Keratinocyte (primary cell): Measurements from ENCODE around the gene SNX24. TPM values are rescaled to one million over a fixed set of nuclear protein-coding genes. Genes with fewer than 3 reads are reported as not detected.

Experiments
- DNase-seq: peaks from one replicate; pipeline ENCODE4 v3.0.0-alpha.2; 2011; ENCODE audit warnings: low read depth, missing footprints, low spot score
- FAIRE-seq: peaks from 2 replicates; lab custom pipeline; 2011; peaks lifted over from hg19 to GRCh38; lab: Jason Lieb, UNC
- H2AFZ ChIP-seq: 2 replicates; pipeline ENCODE4 v1.6.0; 2012; ENCODE audit warnings: low read length, control low read depth, inconsistent platforms; ENCODE audit not compliant: control insufficient read depth
- H3K27ac ChIP-seq: 2 replicates; pipeline ENCODE4 v1.5.1; 2011; ENCODE audit warnings: low read length; ENCODE audit not compliant: control insufficient read depth, insufficient read depth
- H3K27me3 ChIP-seq: 3 replicates; pipeline ENCODE4 v1.6.0; 2011; ENCODE audit warnings: low read length; ENCODE audit not compliant: control insufficient read depth, insufficient read depth; ENCODE audit errors: extremely low read depth
- H3K36me3 ChIP-seq, 2 experiments: 2 replicates in 1 of 2; 3 replicates in 1 of 2; pipeline ENCODE4 v1.5.1; 2011; ENCODE audit warnings: low read length in 2 of 2, mild to moderate bottlenecking in 1 of 2; ENCODE audit not compliant: control insufficient read depth in 2 of 2, insufficient read depth in 2 of 2; ENCODE audit errors: extremely low read depth in 1 of 2
- H3K4me1 ChIP-seq: 3 replicates; pipeline ENCODE4 v1.5.1; 2011; ENCODE audit warnings: low read length; ENCODE audit not compliant: control insufficient read depth, insufficient read depth; ENCODE audit errors: extremely low read depth
- H3K4me2 ChIP-seq: 3 replicates; pipeline ENCODE4 v1.6.0; 2011; ENCODE audit warnings: low read depth, low read length; ENCODE audit not compliant: control insufficient read depth, insufficient read depth; ENCODE audit errors: extremely low read depth
- H3K4me3 ChIP-seq, 3 experiments: fragments of 200-600 bp in 1 of 3; sonication (generic) in 1 of 3; 2 replicates in 2 of 3; 3 replicates in 1 of 3; pipeline ENCODE4 v1.5.1; 2011 to 2016; ENCODE audit warnings: low read length in 3 of 3, mild to moderate bottlenecking in 3 of 3, control low read depth in 2 of 3, inconsistent platforms in 1 of 3, low read depth in 1 of 3, mixed read lengths in 1 of 3, mixed run types in 1 of 3, moderate library complexity in 1 of 3; ENCODE audit not compliant: control insufficient read depth in 2 of 3, insufficient read depth in 2 of 3; ENCODE audit errors: extremely low read depth in 1 of 3
- H3K79me2 ChIP-seq: 2 replicates; pipeline ENCODE4 v1.6.0; 2012; ENCODE audit warnings: low read length; ENCODE audit not compliant: control insufficient read depth, insufficient read depth
- H3K9ac ChIP-seq: 3 replicates; pipeline ENCODE4 v1.6.0; 2011; ENCODE audit warnings: low read length; ENCODE audit not compliant: control insufficient read depth, insufficient read depth; ENCODE audit errors: extremely low read depth
- H3K9me1 ChIP-seq: 3 replicates; pipeline ENCODE4 v1.6.0; 2011; ENCODE audit warnings: low read length; ENCODE audit not compliant: control insufficient read depth, insufficient read depth; ENCODE audit errors: extremely low read depth
- H3K9me3 ChIP-seq: 2 replicates; pipeline ENCODE4 v1.5.1; 2012; ENCODE audit warnings: low read depth, low read length; ENCODE audit not compliant: control insufficient read depth
- H4K20me1 ChIP-seq: 3 replicates; pipeline ENCODE4 v1.6.0; 2011; ENCODE audit warnings: low read length; ENCODE audit not compliant: control insufficient read depth, insufficient read depth; ENCODE audit errors: extremely low read depth
- CTCF ChIP-seq, 3 experiments: IDR thresholded peaks in 1 of 3; conservative IDR thresholded peaks in 1 of 3; optimal IDR thresholded peaks in 1 of 3; 2 replicates in 2 of 3; 3 replicates in 1 of 3; pipeline versions ENCODE3 to v1.5.1; 2011; ENCODE audit warnings: low read length in 3 of 3, mild to moderate bottlenecking in 3 of 3, moderate library complexity in 2 of 3, control low read depth in 1 of 3, inconsistent platforms in 1 of 3; ENCODE audit not compliant: insufficient read depth in 2 of 3; ENCODE audit errors: extremely low read depth in 1 of 3
- EZH2 ChIP-seq: IDR thresholded peaks from one replicate; pipeline ENCODE4 v1.6.1; 2012; ENCODE audit warnings: inconsistent platforms, mild to moderate bottlenecking, low read length, moderate library complexity
- dilution Hi-C: fragments of 300-500 bp; cut with MboI; formaldehyde crosslinking; loops from one replicate; pipeline ENCODE4 v1.7.0; 2020; ENCODE audit warnings: low sequenced_read_pairs; ENCODE audit not compliant: extremely low pct_ligation_motif_present
- polyA plus RNA-seq, 5 experiments: library from polyadenylated mRNA; depleted of rRNA in 3 of 5; stranded (reverse) in 3 of 5; stranded (forward) in 1 of 5; unstranded in 1 of 5; fragments of >200 nt; gene quantifications; 1 replicate in 1 of 5; 2 replicates in 3 of 5; 3 replicates in 1 of 5; pipeline versions ENCODE4 v1.2.1 to v1.2.3, GENCODE V29; 2011 to 2012; ENCODE audit warnings: missing spikeins in 2 of 5, low read depth in 1 of 5, low replicate concordance in 1 of 5

The SNX24 gene
- polyA plus RNA-seq, 1 donor (not counting 4 experiments of a cell fraction or from before 2014, with no cell fraction given), result 15.0 TPM

DNA sequence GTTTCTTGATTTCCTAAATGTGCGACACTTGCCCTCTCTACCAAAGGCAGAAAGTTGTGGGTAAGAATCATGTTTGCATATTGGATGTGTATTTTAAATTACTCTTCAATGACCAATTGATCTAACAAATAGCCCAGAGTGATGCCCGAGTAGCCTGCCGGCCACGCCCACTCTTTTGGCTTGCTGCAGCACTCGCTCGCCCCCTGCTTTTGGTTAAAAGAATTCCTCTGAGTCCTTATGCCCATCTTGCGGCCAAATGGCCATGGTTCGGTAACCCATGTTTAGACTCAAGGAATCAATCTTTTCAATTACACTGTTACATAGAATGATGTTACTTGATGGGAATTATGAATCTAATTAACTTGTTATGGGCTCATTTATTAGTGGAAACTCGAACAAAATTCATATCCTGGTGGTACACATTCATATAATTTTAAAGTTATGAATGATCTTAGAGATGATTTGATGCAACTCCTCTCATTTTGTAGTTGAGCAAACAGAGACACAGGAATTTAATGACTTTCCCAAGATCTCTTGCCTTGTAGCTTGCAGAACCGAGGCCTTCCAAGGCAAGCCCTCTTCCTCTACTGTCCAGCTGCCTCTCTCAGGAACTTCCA, 154.6 kb downstream of the SNX24 start:
- H3K9me1 ChIP-seq, result no peaks in the 10 kb centered on the region
- no peak for FAIRE-seq
- no peaks in the 10 kb centered on the region for H3K27me3 ChIP-seq
- no peak for DNase-seq
- no peaks in the 10 kb centered on the region for H3K4me1 ChIP-seq
- no peaks in the 10 kb centered on the region for H4K20me1 ChIP-seq
- H3K4me3 ChIP-seq, result no peak overlapping the region
- TF ChIP-seq CTCF (optimal IDR thresholded peaks at IDR 0.05 in 1 of 3, IDR thresholded peaks at IDR 0.05 in 1 of 3, conservative IDR thresholded peaks at IDR 0.05 in 1 of 3; ENCODE audit: extremely low read depth in 1 of 3, insufficient read depth in 2 of 3, low read length in 3 of 3) (peak in 1 of 3 experiments; percentile 35), EZH2 (no peak)
- H3K9me3 ChIP-seq, result no peaks in the 10 kb centered on the region
- no peak overlapping the region for H3K9ac ChIP-seq
- dilution Hi-C loops, result no loop called here
- no peaks in the 10 kb centered on the region for H3K79me2 ChIP-seq
- H3K27ac ChIP-seq, result no peak overlapping the region
- H3K36me3 ChIP-seq, result peaks cover 2 to 10% of the 10 kb centered on the region in 2 experiments
- no peak overlapping the region for H2AFZ ChIP-seq
- H3K4me2 ChIP-seq, result no peak overlapping the region

DNA sequence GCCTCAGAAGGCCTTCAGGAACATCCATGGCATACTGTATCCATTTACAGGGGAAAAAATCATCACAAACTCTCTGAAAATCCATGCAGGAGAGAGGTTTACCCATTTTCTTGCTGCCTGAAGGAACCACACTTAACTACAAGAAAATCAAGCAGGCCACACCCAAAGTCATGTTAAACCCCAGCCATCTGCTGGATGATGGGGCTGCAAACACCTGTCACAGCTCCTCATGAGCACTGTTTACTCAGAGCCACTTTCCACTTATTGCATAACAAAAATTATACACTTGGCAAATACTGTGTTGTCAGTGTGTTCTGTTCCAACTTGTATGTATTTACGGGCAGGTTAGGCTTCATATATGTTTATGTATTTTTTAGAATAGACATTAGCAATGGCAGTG, 155.3 kb downstream of the SNX24 start:
- H4K20me1 ChIP-seq, result no peaks in the 10 kb centered on the region
- dilution Hi-C loops, result no loop called here
- no peaks in the 10 kb centered on the region for H3K79me2 ChIP-seq
- H3K27ac ChIP-seq, result no peak overlapping the region
- H3K4me1 ChIP-seq, result no peaks in the 10 kb centered on the region
- no peak overlapping the region for H3K4me3 ChIP-seq
- H3K9ac ChIP-seq, result no peak overlapping the region
- H3K9me1 ChIP-seq, result no peaks in the 10 kb centered on the region
- no peak for TF ChIP-seq CTCF (optimal IDR thresholded peaks at IDR 0.05 in 1 of 3, IDR thresholded peaks at IDR 0.05 in 1 of 3, conservative IDR thresholded peaks at IDR 0.05 in 1 of 3; ENCODE audit: extremely low read depth in 1 of 3, insufficient read depth in 2 of 3, low read length in 3 of 3)
- no peak for TF ChIP-seq EZH2
- no peak overlapping the region for H3K4me2 ChIP-seq
- H3K36me3 ChIP-seq, result peaks cover 2 to 10% of the 10 kb centered on the region in 2 experiments
- H2AFZ ChIP-seq, result no peak overlapping the region
- H3K9me3 ChIP-seq, result no peaks in the 10 kb centered on the region
- DNase-seq, result no peak
- no peaks in the 10 kb centered on the region for H3K27me3 ChIP-seq
- FAIRE-seq, result no peak
